ENCODE results near the gene ASB8.

- no peak for TF ChIP-seq POLR2A (IDR thresholded peaks at IDR 0.05)
- no peak for TF ChIP-seq POLR2AphosphoS5 (IDR thresholded peaks at IDR 0.05)
These were observed 8.0 kb upstream of the ASB8 start for GRCh38 chr12:48165089-48165981.

Data from spleen (tissue), 3 donors.